ENCODE results near the gene LY6G6D.

The LY6G6D gene

DNA sequence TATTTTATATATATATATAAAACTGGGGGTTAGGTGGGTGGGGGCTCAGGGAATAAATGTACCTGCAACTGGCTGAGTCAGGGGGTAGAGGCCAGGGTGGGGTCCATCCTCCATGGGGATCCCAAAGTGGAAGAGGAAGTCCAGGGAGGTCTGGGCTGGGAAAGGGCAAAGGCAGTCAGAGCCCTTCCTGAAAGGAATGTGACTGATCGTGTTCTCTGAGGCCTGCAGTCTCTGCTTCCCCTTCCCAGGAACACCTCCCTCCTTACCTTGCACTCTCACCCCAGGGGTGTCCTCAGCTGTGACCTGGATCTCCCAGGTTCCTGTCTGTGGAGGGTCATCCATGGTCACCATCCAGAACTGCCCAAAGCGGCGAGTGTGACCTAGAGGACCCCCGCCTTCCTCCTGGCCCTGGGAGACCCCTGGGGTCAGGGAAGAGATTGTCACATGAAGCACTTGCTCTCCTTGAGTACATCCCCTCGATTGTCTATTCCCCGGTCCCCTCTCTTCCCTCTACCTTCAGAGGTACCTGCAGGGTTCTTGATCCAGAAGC, 52.0 kb downstream of the LY6G6D start:
- DNase-seq, result no peak

Measured in DMS79 (cell line).